SIG-M5 (cell line): ENCODE measurements around the gene NDC80.
"Not testable (repeated sequence)": the region's sequence is repeated elsewhere in the genome, so short reads cannot be mapped to it uniquely, and the experiment has no call there.

ENCODE experiments used
- DNase-seq: peaks from one replicate; lab custom pipeline; 2025; lab: John Stamatoyannopoulos, UW

NDC80 gene

DNA sequence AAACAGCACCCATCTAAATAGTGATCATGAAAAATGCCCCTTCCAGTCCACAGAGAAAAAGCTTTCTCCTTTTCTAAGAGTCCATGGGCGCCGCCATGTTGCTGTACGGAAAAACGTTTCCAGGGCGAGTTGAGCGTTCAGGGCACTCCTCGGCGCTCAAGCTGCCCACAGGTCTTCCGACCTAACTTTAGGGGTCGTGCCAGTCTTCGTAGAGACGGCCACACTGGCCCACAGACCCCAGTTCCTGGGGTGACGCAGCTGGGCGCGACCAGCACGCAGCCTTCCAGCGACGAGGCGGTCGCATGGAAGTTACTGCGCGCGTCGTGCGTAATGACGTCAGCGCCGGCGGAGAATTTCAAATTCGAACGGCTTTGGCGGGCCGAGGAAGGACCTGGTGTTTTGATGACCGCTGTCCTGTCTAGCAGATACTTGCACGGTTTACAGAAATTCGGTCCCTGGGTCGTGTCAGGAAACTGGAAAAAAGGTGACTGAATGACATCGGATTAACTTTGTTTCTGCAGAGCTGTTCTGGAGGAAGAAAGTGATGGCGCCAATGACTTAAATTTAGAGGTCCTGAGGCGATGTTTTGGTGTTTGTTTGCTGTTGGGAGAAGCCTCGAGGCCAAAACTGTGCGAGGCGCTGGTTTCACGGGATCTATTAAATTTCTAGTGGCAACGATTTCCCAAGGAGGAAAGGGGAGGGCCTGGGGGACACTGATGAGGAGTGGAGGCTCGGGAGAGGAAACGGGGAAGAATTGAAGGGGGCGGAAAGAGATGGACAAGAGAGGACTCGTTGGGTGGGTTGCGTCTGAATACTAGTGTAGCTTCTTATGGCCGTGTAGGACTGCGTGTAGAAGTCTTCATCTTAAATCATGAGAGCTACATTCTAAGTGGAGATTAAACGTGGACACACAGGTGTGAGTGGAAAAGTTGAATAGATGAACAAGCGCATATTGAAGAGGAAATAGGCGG, at the start of gene NDC80, which contains the start of gene METTL4:
TSS of gene NDC80 (plus strand) at position 358 of the 971 bp plus-strand sequence. CDS start 1,429 bp downstream, outside the sequence.
TSS of gene METTL4 (minus strand) at position 306 of the 971 bp plus-strand sequence. CDS start 4,289 bp downstream, outside the sequence.
- peak; percentile 44 for DNase-seq

DNA sequence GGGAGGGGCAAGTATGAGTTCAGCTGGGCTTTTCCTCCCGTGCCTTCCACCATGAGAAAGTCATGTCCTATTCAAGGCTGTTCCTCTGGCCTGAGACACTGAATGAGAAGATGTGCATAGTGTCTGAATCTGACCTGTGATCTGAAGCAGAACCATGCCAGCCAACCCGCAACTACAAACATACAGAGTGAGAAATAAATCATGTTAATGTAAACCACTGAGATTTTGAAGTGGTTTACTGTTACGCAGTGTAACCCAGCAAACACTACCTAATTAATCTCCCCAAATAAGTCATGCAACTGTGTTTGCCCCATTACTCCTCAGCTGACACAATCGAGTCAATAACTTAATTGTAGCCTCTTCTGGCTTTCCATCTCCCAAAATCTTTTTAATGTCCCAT, 49.2 kb upstream of the NDC80 start:
- DNase-seq, result no peak

DNA sequence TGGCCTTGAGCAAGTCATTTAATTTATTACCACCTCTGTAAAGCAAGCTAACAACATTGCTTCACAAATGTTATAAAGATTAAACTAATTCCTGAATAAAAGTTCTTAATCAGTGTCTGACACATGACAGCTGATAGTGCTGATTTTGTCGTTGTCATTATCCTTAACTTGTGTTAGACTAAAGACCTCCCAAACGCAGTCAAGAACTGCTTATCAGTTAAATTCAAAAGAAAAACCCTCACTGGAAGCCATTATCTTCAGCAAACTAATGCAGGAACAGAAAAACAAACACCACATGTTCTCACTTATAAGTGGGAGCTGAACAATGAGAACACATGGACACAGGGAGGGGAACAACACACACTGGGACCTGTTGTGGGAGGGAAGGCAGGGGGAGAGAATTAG, 46.6 kb upstream of the NDC80 start:
- DNase-seq, result not testable (repeated sequence)

DNA sequence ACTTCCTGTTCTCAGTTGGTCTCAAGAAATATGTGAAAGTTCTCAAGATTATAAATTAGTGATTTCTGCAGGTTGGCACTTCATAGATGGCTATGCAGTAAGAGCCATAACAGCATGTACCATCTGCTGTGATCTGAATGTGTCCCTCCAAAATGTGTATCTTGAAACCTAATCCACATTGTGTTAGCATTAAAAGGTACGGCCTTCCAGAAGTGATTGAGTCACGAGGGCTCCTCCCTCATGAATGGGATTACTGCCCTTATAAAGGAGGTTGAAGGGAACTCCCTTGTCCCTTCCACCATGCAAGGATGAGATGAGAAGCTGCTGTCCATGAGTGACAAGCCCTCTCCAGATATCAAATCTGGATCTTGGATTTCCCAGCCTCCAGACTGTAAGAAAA, 45.0 kb upstream of the NDC80 start:
- DNase-seq, result no peak

DNA sequence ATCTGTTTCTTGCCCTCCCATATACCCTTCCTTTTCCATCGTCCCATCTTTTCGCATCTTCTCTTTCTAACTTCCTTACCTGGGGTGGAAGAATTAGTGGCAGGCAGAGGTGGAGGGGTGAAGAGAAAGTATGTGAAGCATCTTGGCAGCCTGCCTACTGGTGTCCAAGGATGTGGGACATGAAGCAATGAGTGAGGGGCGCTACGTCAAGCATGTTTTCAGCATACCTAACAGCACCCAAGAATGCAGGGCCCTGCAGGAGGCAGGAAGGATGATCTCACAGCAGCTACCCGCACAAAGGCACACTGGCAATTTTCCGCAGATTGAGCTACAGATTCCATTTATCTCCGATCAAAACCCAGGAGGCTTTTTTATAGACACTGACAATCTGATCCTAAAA, 42.2 kb upstream of the NDC80 start:
- DNase-seq, result no peak

DNA sequence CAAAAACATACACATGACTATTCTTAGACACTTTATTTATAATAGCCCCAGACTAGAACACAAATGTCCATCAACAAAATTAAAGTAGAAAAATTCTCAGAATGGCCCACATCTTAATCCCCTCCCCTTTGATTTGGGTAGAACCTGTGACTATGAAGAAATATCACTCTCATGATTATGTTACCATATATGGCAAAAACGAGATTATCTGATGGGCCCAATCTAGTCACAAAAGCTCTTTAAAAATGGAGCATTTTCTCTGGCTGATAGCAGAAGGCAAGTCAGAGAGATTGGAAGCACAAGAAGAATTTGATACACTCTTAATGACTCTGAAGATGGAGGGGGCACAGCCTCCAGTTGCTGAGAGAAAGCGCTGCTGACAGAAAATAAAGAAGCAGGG, 39.6 kb upstream of the NDC80 start:
- no peak for DNase-seq

DNA sequence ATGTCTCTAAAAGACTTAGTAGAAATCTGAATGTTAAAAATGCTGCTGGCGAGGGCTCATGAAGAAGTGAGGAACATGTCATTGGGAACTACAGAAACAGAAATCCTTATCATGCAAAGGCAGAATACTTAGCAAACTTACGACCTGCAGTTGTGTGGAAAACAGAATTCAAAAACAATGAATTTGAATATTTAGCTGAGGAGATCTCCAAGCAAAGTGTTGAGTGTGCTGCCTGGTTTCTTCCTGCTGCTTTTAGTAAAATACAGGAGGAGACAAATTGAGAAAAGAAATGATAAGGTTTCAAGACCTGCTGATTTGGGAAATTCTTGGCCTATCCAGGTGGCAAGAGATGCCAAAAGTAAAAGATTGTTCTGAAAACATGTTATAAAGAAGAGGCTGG, 38.6 kb upstream of the NDC80 start:
- no peak for DNase-seq

DNA sequence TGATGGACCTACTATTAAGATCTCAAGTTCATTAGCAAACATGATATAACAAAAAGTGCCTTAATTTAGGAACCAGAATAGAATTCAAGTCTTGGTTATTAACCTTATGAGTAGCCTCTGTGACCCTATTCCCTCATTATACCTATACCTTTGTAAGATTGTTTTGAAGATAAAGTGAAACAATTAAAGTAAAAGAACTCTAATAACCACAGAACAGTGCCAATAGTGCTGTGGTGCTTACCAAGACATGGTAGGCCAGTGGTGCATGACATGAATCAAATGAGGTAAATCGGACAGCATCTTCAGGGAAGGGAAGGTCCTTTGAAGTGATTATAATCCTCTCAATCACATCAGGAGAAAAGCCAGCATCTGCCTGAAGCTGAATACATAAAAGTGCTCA, 36.5 kb upstream of the NDC80 start:
- DNase-seq, result no peak

DNA sequence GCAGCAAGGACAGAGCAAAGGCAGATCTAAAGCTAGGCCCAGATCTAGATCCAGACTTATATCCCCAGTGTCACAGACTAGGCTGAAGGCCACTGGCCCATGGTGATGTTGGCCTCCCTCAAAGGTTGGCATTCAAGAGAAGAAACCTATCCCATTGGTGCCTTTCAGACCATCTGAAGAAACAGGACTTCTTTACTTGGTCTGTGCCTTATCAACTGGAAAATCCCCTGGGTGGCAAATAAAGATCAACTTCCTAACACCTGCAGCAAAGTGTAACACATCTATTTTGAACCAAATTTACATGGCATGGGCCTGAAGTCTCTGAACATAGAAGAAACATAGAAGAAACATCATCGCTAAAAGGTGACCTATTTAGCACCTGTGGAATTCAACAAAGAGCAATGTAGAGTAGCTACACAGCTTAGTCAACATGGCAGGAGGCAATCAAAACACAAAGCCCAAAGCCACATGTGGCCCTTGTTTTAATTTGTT, 35.9 kb upstream of the NDC80 start:
- no peak for DNase-seq

DNA sequence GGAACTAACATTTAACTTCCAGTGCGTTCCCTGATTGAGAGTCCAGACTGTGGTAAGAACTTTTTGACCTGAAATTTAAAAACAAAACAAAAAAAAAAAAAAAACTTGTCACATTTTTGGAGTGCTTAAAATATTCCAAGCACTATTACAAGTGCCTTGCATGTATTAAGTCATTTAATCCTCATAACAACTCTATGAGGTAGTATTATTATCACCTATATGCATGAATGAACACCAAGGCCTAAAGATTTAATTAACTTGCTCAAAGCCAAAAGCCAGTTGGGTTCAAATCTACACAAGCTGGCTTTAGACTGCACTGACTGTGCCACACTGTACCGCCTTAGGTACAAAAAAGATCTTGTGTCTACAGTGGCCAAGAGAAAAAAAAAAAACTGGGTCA, 35.3 kb upstream of the NDC80 start:
- no peak for DNase-seq

DNA sequence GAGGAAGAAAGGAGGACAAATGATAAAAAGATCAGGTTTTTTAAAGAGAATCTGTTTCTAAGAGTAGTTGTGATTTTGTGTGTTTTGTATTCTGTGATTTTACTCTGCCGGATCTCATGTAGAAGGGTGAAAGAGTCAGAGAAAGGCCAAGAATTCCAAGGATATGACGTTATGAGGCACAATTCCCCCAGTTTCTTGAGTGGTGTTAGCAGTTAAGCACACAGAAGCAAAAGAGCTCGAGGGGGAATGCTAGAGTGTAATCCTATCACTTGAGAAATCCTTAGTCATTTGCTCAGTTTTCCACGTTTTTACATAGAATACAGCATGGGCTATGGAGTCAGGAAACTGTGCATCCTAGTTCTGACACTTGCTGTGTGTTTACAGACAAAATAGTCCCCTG, 34.9 kb upstream of the NDC80 start:
- DNase-seq, result no peak

DNA sequence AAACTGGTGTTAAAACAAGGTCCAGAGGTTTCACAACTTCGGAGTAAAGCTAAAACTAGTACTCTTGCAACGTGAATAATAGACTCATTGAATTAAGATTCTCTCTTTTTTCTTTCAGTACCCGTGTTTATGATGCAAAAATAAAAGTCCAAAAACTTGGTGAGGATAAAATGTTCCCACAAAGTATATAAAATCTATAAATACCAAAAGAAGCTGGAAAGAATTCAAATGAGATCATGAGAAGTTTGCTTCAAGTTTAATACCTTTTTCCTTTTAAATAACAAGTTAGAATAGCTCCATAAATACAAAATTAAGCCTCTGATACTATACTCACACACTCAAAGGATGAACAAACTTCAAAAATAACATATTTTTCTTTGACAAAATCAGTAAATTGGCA, 34.1 kb upstream of the NDC80 start:
- no peak for DNase-seq

DNA sequence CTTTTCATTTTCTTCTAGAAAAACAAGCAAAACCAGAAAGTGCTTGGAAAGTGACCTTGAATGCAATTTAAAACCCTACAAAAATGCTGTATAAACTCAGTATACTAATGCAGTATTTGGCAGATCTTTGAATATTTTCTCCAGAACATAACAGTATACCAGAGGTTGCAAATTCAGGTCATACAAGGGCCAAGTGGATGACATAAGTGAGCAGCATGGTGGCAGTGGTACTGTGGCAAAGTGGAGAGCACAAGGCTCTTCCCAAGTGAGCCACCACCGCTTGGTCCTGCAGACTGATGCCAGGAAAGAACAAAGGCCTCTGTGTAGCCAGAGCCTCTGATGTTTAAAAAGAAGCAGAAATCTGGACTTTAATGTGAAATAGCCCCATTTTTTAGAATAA, 33.1 kb upstream of the NDC80 start:
- DNase-seq, result no peak

DNA sequence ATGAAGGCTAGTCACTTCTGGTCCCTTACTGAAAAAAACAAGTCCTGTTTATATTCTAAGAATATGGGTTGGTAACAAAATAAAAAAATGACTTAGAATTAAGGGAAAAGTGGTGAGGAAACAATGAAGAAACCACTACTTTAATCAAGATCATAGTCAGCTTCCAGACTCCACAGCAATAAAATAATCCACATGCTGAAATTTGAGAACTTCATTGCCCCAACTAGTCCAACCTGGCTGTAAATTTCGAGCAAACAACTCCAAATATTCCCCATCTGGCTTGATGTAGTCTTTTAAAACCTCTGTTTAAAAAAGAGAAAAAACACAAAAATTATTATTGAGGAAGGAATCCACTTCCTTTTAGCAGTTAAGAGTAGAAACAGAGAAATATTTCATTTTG, 32.5 kb upstream of the NDC80 start:
- DNase-seq, result no peak

DNA sequence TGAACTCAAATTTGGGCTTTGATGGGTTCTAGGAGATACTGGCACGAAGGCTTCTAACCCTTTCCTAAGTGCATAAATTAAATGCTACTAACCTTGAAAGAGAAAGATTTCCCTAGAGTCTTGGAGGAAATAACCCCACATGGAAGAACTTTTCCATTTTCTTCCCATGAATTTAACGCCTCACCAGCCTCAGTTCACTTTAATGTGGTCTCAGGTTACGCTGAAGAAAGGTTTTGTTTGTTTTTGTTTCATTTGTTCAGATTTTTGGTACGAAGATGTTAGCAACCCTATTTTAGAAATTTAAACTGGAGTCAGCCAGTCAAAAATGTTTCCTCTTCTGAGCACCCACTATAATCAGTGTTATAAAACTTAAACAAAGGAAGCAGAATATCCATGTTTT, 30.8 kb upstream of the NDC80 start:
- no peak for DNase-seq

DNA sequence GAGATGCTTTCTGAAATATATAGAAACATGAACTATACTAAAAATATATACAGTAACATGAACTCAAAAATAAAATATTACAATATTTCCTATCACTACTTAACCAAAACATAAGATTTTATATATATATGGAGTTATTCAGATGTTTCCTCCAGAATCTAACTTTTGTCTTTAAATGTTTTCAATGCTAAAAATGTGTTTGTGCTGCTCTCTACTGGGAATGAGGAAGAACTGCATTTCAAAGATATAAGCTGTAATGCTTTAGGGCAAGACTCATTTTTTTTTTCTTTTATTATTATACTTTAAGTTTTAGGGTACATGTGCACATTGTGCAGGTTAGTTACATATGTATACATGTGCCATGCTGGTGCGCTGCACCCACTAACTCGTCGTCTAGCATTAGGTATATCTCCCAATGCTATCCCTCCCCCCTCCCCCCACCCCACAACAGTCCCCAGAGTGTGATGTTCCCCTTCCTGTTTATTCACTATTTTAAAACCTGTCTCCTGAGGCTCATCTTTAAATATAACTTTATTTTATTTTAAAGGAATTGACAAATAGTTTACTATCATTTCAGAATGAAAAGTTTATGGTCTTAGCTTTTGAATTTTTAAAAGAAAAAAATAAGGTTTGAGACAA, 29.3 kb upstream of the NDC80 start:
- not testable (repeated sequence) for DNase-seq

DNA sequence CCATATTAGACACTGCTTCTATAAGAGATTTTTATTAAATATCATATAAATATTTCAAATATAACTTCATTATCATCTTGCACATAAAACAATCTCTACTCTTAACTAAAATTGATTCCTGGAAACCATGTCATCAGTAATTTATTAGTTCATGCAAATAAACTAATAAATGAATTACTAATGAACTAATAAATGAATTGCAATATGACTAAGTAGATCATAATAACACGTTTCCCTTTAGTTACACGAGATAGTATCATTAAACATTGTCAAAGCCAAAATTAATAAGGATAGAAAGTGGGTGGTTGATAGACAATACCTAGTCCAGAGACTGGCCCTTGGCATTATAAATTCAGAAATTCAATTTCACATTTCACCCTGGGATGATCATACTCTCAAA, 26.2 kb upstream of the NDC80 start:
- DNase-seq, result no peak

DNA sequence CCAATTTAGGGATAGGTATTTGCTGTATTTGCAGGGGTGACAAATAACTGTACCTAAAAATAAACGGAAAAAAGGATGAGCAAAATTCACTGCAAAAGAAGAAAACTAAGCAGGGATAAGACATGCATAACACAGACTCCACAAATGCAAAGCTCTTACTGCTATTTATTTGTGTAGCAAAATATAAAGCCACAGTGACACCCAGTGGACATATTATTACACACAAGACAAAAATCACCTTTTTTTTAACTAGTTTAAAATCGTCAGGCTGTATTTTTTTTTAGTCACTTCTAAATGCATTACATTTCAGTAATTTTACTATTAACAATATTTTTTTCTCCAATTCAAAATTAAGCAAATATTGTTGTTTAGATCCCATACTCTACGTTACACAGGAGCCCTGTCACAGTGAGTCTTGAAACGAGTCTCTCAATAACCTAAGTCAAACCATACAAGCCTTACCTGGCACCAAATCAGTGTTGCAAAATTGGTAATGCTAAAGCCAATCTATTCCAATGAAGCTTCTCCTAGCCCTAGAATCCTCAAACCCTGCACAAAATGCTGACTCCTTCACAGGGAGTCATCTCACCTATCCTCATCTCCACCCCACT, 23.8 kb upstream of the NDC80 start:
- DNase-seq, result peak; percentile 5

DNA sequence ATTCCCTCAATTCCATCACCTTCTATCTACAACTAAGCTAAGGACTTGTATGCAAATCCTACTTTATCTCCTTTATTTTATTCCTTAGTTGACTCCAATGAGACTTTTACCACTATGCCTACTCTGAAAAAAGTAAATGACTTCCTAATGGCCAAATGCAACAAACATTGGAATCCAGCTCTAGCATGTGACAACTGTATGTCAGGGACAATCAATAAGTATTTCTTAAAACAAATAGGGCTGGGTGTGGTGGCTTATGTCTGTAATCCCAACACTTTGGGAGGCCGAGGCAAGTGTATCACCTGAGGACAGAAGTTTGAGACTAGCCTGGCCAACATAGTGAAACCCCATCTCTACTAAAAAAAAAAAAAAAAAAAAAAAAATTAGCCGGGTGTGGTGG, 21.9 kb upstream of the NDC80 start:
- DNase-seq, result no peak

DNA sequence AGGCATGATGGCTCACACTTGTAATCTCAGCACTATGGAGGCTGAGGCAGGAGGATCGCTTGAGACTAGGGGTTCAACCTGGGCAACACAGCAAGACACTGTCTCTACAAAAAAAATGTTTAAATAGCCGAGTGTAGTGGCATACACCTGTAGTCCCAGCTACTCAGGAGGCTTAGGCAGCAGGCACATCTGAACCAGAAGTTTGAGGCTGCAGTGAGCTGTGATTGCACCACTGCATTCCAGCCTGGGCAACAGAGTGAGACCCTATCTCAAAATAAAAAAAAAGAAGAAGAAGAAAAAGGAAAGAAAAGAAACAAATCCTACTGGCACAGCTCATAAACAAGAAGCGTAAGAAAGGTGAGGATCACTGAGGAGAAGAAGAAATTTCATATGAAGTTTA, 19.9 kb upstream of the NDC80 start:
- DNase-seq, result no peak

DNA sequence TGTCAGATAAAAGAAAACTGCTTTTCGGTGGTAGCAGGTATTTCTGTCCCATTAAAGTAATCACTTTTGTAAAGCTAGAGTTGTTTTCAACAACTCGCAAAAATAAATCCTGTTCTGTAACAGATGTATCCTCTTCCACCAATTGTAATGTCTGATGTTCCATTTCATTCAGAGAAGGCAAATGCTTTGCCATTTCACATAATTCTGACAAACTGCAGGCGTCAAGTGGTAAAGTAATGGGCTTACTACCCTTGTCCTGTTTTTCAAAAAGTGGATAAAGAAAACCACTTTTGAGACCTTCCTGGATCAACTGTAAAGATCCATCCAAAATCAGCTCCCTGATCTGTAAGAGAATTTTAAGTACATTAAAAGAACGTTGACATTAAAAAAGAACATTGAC, 16.7 kb upstream of the NDC80 start:
- DNase-seq, result no peak

DNA sequence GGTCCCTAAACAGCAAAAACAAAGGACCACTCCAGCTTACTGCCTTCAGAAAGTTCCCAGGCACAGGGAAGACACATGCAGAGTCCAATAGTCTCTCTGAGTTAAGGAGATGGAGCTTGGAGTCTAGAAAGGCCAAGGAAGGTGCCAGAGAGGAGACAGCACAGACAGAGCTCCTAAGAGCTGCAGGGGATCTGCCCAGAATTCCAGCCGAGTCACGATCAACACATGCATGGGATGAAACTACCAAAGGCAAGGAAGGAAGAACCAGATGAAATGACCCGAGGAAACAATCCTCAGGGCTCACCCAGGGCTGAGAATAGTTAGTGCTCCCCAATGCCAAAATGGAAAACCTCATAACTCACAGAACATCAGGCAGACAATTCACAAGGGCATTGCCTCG, 15.5 kb upstream of the NDC80 start:
- no peak for DNase-seq

DNA sequence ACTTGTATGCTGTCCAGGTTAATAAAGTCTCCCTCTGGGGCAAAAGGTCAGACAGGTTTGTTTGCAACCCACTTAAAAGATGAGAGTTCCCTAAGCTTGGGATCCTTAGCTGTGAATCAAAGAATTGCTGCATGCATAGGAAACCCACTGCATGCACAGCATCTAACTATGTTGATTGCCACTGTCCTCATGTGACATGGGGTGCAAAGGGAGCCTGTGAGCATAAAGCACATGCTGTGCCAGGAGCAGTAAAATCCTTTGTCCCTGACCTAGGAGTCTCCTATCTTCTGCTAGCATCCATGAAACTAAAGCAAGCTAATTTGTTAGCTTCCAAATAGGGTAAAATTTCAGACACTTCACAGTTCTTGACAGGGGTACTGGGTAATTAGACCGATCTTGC, 13.8 kb upstream of the NDC80 start:
- no peak for DNase-seq
